Erythroblast (primary cell): Measurements from ENCODE around the gene COPS7B.

Source experiments
- GATA1 ChIP-seq: IDR thresholded peaks from 2 replicates; pipeline ENCODE4 v1.6.1; 2011; ENCODE audit warnings: low read depth, mild to moderate bottlenecking, control low read depth, low read length, moderate library complexity
- POLR2A ChIP-seq: IDR thresholded peaks from 2 replicates; pipeline ENCODE4 v1.6.1; 2011; ENCODE audit warnings: mild to moderate bottlenecking, low read length

DNA sequence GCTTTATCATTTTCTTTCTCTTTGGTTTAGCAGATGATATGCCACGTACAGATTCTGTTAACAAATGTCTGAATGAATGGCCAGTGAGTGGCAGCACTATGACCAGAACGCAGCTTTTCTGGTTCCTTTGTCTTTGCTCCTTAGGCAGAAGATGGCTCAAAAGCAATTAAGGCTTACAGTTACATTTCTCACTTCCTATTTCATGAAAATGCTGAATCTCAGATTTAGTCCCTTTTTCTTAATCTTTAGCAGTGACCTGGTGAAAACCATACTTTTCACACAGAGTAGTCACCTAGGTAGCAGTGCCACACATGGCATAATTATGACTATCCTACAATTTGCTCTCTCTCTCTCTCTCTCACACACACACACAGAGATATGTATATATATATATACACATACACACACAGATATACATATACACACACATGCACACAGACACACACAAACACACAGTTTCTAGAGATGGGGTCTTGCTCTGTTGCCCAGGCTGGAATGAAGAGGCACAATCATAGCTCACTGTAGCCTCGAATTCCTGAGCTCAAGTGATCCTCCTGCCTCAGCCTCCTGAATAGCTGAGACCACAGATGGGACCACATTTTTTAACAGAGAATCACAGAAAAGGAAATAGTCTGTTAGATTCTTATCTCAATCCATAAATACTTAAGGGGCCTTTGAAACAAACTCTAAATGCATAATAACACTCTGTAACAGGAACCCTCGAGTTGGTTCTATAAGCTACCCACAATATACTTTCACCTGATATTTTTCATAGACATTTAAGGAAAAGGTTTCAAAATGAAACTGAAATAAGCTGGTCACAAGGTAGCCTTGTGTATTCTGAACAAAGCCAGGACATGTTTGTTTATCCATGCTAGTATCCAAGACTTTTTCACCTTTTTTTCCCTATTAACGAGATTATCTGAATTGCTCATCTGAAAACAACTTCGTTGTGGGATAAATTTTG is 16.8 kb upstream of the COPS7B start:
- TF ChIP-seq POLR2A (no peak), GATA1 (no peak)
